GM12892 (cell line): ENCODE results near the gene GRM4.

Experiments
- POLR2A ChIP-seq: IDR thresholded peaks from 2 replicates; pipeline ENCODE4 v1.6.1; 2011; ENCODE audit warnings: low read depth, low read length, control low read depth
- POLR2AphosphoS5 ChIP-seq: IDR thresholded peaks from 2 replicates; pipeline ENCODE4 v1.6.1; 2011; ENCODE audit warnings: low read depth, low read length, control low read depth
- TAF1 ChIP-seq: IDR thresholded peaks from 2 replicates; pipeline ENCODE4 v1.6.1; 2011; ENCODE audit warnings: low read depth, mild to moderate bottlenecking, control low read depth, low read length, borderline replicate concordance

- TF ChIP-seq POLR2A (no peak), POLR2AphosphoS5 (no peak), TAF1 (no peak)
These were observed 86.7 kb downstream of the GRM4 start for GRCh38 chr6:34059136-34059731.
